Measurements from ENCODE around the gene CD52. TPM values are rescaled to one million over a fixed set of nuclear protein-coding genes. Genes with fewer than 3 reads are reported as not detected.

Gene CD52
- total and polyA plus RNA-seq, 2 experiments from 2014 or later: 7.3 TPM; not detected in 1

GRCh38 chr1:26291433-26291832 is 26.3 kb upstream of the CD52 start:
- Mint-ChIP-seq H3K27ac (no peak overlapping the region), H3K4me3 (no peak overlapping the region), H3K27me3 (ENCODE audit: insufficient read depth, low read depth, poor library complexity) (peaks cover 3% of the 10 kb centered on the region), H3K4me1 (peaks cover 26% of the 10 kb centered on the region), H3K36me3 (ENCODE audit: low read depth) (no peaks in the 10 kb centered on the region; the same call in 2 of the 3 replicates), H3K9me3 (no peaks in the 10 kb centered on the region)
- no peak for TF ChIP-seq ZNF462 (CRISPR knock-in tag; IDR thresholded peaks at IDR 0.05)
- no peak for TF ChIP-seq STAT1 (IDR thresholded peaks at IDR 0.05; ENCODE audit: unreplicated experiment)
- TF ChIP-seq EZH2 (IDR thresholded peaks at IDR 0.05; ENCODE audit: low read depth, unreplicated experiment): no peak
- TF ChIP-seq ETS1 (IDR thresholded peaks at IDR 0.05): no peak
- TF ChIP-seq ZNF114 (CRISPR knock-in tag; IDR thresholded peaks at IDR 0.05): no peak
- no peak for TF ChIP-seq POLR2AphosphoS5 (IDR thresholded peaks at IDR 0.05; ENCODE audit: low read depth)
- no peak for TF ChIP-seq EZH2phosphoT487 (IDR thresholded peaks at IDR 0.05; ENCODE audit: unreplicated experiment)
- TF ChIP-seq CTCF (conservative IDR thresholded peaks at IDR 0.05; ENCODE audit: low read depth in 2 of 2): no peak
- TF ChIP-seq REST (IDR thresholded peaks at IDR 0.05; ENCODE audit: unreplicated experiment): no peak
- no peak for TF ChIP-seq ZNF331 (CRISPR knock-in tag; IDR thresholded peaks at IDR 0.05; ENCODE audit: low read depth)
- no peak for TF ChIP-seq NANOG (IDR thresholded peaks at IDR 0.05; ENCODE audit: borderline replicate concordance)
- TF ChIP-seq CREB1 (CRISPR knock-in tag; IDR thresholded peaks at IDR 0.05; ENCODE audit: low read depth): no peak
- TF ChIP-seq JUNB (IDR thresholded peaks at IDR 0.05; ENCODE audit: unreplicated experiment): no peak
- peaks cover 4% of the 10 kb centered on the region; the same call in 1 of the 2 replicates for H3K4me1 ChIP-seq (ENCODE audit: insufficient read depth)
- H4K20me1 ChIP-seq (replicated peaks; ENCODE audit: insufficient read depth): no peaks in the 10 kb centered on the region
- no peaks in the 10 kb centered on the region for H3K79me2 ChIP-seq (replicated peaks; ENCODE audit: insufficient read depth)
- H3K4me3 ChIP-seq: no peak overlapping the region
- H3K27ac ChIP-seq (ENCODE audit: low read depth): no peak overlapping the region
- DNase-seq (ENCODE audit: low spot score) (no peak), ATAC-seq (no peak; the same call in 2 of the 3 replicates)
- H3F3A ChIP-seq (replicated peaks; ENCODE audit: low read depth): no peaks in the 10 kb centered on the region
- no peaks in the 10 kb centered on the region for H3K27me3 ChIP-seq (ENCODE audit: insufficient read depth)
- no peaks in the 10 kb centered on the region for H3K9me2 ChIP-seq (ENCODE audit: insufficient read depth)
- H3K36me3 ChIP-seq (ENCODE audit: insufficient read depth): no peaks in the 10 kb centered on the region
- H2AFZ ChIP-seq: 0 out of 2 replicates have a peak overlapping the region, but pooled peaks have one; percentile 23
- H3K4me2 ChIP-seq: no peak overlapping the region
